Aorta (tissue), 5 donors: ENCODE results near the gene PKNOX2. TPM values are rescaled to one million over a fixed set of nuclear protein-coding genes. Genes with fewer than 3 reads are reported as not detected.

Experiments
- ATAC-seq: fragments of 200-7000 bp; cut with Tn5 transposase; one replicate; pipeline ENCODE4 v1.9.1; 2022; ENCODE audit warnings: moderate library complexity; ENCODE audit not compliant: low FRiP score
- DNase-seq, 2 donors: peaks; one replicate each; pipeline ENCODE4 v3.0.0-alpha.2; 2020
- H3K27ac ChIP-seq, 2 donors: one replicate each; pipeline ENCODE4 v1.5.1; 2013; ENCODE audit warnings: low read length in 2 of 2, mild to moderate bottlenecking in 2 of 2, moderate library complexity in 2 of 2, control low read depth in 1 of 2, inconsistent platforms in 1 of 2, low read depth in 1 of 2
- H3K27me3 ChIP-seq, 2 donors: one replicate each; pipeline ENCODE4 v1.6.1; 2013; ENCODE audit warnings: control low read depth in 1 of 2, low read length in 1 of 2, mild to moderate bottlenecking in 1 of 2, moderate library complexity in 1 of 2; ENCODE audit not compliant: insufficient read depth in 2 of 2, control insufficient read depth in 1 of 2
- H3K36me3 ChIP-seq, 2 donors: one replicate each; pipeline ENCODE4 v1.6.1; 2013; ENCODE audit warnings: control low read depth in 1 of 2, low read length in 1 of 2, mild to moderate bottlenecking in 1 of 2; ENCODE audit not compliant: insufficient read depth in 2 of 2, control insufficient read depth in 1 of 2
- H3K4me1 ChIP-seq, 2 donors: one replicate each; pipeline ENCODE4 v1.6.1; 2013; ENCODE audit warnings: low read length in 2 of 2, control low read depth in 1 of 2, mild to moderate bottlenecking in 1 of 2, moderate library complexity in 1 of 2; ENCODE audit not compliant: insufficient read depth in 2 of 2, control insufficient read depth in 1 of 2
- H3K4me3 ChIP-seq, 2 donors: one replicate each; pipeline ENCODE4 v1.5.1; 2013; ENCODE audit warnings: low read length in 2 of 2, control low read depth in 1 of 2, mild to moderate bottlenecking in 1 of 2
- H3K9me3 ChIP-seq: one replicate; pipeline ENCODE4 v1.6.1; 2013; ENCODE audit warnings: mild to moderate bottlenecking, low read length; ENCODE audit not compliant: control insufficient read depth
- WGBS, 2 donors: extraction: QIAGEN DNeasy Blood & Tissue Kit; methylation state at CpG; one replicate each; pipeline ENCODE4 v1.1.7; 2013; 5-methylcytosine and 5-hydroxymethylcytosine counted together
- intact Hi-C, 2 donors: fragments of 100-400 bp; cut with DNase I; formaldehyde crosslinking; loops; one replicate each; pipeline versions ENCODE4 v1.14.2 to v1.15.0; 2022
- polyA plus RNA-seq, 2 donors: library from polyadenylated mRNA; stranded (reverse); fragments of 200-250 nt; gene quantifications; one replicate each; pipeline ENCODE4 v1.2.3, GENCODE V29; 2013
- total RNA-seq, 2 donors: library from RNA; stranded (reverse); fragmentation: NEBNext Ultra II Directional; extraction: Animal tissue kit (Norgen Biotek cat#: 25700); gene quantifications; one replicate each; pipeline ENCODE4 v1.2.1, GENCODE V29; 2021
- donor health status: healthy with polysubstance abuse.
- donor health status: Bipolar disorder and iron deficiency.
- donor health status: DM: no; HTN: no; CAD: no.
- donor health status: DM: no; HTN: no; CAD: no.
- donor health status: DM: yes; HTN: yes; CAD: no.

PKNOX2 gene
- total and polyA plus RNA-seq, 4 donors: 1.8 to 19.8 (median 5.8) TPM

DNA sequence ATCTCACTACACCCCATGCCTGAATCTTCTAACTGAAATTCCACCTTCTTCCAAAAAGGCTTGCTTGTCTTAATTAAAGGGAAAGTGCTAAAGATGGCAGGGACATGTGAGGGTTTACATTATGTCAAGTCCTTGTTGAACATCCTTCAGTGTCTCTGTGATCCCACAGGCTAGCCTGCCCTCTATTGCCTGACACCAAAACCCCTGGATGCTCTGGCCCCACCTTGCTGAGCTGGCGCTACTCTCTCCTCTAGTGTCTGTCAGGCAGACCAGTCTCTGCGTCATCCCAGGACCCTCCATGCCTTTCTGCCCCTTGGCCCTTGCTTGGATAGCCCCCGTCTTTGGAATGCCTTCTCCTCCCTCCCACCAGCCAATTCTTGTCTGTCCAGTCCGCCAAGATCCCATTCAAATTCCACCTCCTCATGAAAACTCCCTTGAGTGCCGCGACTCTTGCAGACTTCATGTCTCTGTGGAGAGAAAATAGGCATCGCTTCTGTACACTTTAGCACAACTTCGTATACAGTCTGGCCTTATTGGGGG, 69.3 kb downstream of the PKNOX2 start:
- DNase-seq (peak in 1 of 2 donors; percentile 15), ATAC-seq (no peak)
- H3K4me1 ChIP-seq: no peaks in the 10 kb centered on the region
- no peaks in the 10 kb centered on the region for H3K36me3 ChIP-seq
- no peak overlapping the region for H3K4me3 ChIP-seq
- no peak overlapping the region for H3K27ac ChIP-seq
- 75 to 81% methylated on average over 8 of the region's 8 CpGs for WGBS, 2 donors
- intact Hi-C loops: no loop called here
- no peaks in the 10 kb centered on the region for H3K27me3 ChIP-seq
- peaks cover 3% of the 10 kb centered on the region for H3K9me3 ChIP-seq

DNA sequence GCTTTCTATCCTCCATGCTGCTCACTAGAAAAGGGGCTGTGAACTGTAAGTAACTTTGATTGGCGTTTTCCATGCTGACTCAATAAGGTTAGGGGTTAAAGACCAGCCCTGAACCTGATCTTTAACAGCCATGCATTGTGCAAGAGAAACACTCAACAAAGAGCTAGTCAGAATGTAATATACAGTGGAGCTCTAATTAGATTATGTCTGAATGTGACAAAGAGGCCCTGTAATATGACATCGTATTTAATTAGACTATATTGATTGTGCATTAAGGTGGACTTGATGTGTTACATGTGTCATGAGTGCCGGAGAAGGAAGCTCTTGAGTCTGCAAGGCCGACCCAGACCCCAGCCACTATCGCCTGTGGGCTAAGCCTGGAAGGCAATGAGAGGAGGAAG, 70.5 kb downstream of the PKNOX2 start:
- Histone ChIP-seq H3K27me3 (no peaks in the 10 kb centered on the region), H3K36me3 (no peaks in the 10 kb centered on the region), H3K27ac (no peak overlapping the region), H3K4me1 (no peaks in the 10 kb centered on the region), H3K9me3 (peaks cover 3% of the 10 kb centered on the region), H3K4me3 (no peak overlapping the region)
- ATAC-seq: no peak
- 90 to 93% methylated on average over 5 of the region's 5 CpGs for WGBS, 2 donors
- peak in 1 of 2 donors; percentile 16 for DNase-seq
- intact Hi-C loops: no loop called here

DNA sequence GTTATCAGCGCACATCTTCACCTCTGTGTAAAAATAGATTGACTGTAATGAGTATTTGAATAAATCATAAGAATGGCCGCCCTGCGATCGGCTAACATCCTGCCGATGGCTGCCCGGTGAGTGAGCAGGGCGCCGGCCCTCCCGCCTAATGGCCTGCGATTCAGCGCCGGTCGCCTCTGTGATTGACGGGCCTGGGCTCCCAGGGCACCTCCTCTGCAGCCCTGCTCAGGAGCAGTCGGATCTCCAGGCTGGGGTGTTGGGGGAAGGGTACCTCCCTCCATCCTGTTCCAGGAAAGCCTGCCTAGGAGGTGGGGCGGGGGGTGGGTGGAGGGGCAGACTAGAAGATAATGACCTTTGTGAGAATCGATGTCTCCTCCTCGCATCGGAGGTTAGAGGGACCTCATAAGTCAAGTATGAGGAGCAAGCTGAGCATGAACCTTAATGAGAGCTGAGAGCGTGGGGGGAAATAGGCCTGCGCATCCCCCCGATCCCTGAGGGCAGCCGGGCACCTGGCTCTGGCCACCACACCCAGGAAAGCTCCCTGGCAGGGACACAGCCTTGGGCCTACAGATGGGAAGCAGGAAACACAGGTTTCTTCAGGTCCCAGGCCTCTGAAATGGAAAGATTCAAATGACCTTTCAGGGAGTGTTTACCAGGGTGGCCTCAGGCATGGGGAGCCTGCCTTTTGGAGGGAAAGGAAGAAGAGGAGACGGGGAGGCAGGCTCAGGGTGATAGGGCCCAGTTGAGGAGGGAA, 71.7 kb downstream of the PKNOX2 start:
- Histone ChIP-seq H3K4me1 (no peaks in the 10 kb centered on the region), H3K4me3 (no peak overlapping the region), H3K36me3 (no peaks in the 10 kb centered on the region), H3K27ac (no peak overlapping the region), H3K9me3 (peaks cover 3% of the 10 kb centered on the region), H3K27me3 (no peaks in the 10 kb centered on the region)
- WGBS, 2 donors: 83 to 87% methylated on average over 24 of the region's 24 CpGs
- DNase-seq: peak in 1 of 2 donors; percentile 45
- intact Hi-C loops: no loop called here
- ATAC-seq: no peak

GRCh38 chr11:125239585-125240560, 75.3 kb downstream of the PKNOX2 start:
- intact Hi-C loops: no loop called here
- ATAC-seq (no peak), DNase-seq (peak in 1 of 2 donors; percentile 53)
- no peak overlapping the region for H3K4me3 ChIP-seq
- H3K36me3 ChIP-seq: no peaks in the 10 kb centered on the region
- no peaks in the 10 kb centered on the region for H3K27me3 ChIP-seq
- H3K27ac ChIP-seq: no peak overlapping the region
- H3K9me3 ChIP-seq: peaks cover 3% of the 10 kb centered on the region
- WGBS, 2 donors: 87 to 89% methylated on average over 26 of the region's 26 CpGs
- H3K4me1 ChIP-seq: no peaks in the 10 kb centered on the region

GRCh38 chr11:125241104-125241503, 76.6 kb downstream of the PKNOX2 start:
- Histone ChIP-seq H3K4me1 (no peaks in the 10 kb centered on the region), H3K27me3 (no peaks in the 10 kb centered on the region), H3K27ac (no peak overlapping the region), H3K4me3 (no peak overlapping the region), H3K36me3 (no peaks in the 10 kb centered on the region), H3K9me3 (peaks cover 3% of the 10 kb centered on the region)
- ATAC-seq (no peak), DNase-seq (peak in 1 of 2 donors; percentile 16)
- intact Hi-C loops: no loop called here
- 95 to 100% methylated on average over 5 of the region's 5 CpGs for WGBS, 2 donors

DNA sequence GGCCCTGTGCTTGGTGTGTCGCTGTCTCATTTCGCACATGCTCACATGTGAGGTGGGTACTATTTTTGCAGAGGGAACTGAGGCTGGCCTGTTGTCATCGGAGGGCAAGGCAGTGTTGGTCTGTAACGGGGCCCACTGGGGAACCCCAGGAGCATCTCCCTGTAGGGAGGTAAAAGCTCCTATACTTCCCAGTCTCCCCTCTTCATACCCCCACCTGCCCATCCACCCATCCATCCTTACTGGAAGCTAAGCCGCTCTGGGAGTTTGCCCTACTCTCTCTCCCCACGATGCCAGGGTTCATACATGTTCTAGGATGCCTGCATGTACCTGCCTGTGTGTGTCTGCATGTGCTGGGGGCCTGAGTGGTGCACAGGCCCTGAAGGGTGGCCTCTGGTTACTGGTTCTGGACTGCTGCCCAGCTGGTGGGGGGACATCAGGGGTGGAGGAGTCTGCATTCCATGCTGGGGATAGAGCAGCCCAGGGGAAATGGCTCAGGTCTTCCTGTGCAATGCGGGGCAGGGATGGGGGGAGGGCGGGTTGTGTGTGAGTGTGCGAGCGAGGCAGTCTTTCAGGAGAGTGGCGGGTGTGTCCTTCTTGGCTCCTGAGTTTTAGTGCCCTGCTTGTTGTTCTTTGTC, 77.7 kb downstream of the PKNOX2 start:
- Histone ChIP-seq H3K27ac (no peak overlapping the region), H3K27me3 (no peaks in the 10 kb centered on the region), H3K36me3 (no peaks in the 10 kb centered on the region), H3K9me3 (no peaks in the 10 kb centered on the region), H3K4me1 (peaks cover 0 to 5% of the 10 kb centered on the region in 2 donors), H3K4me3 (no peak overlapping the region)
- ATAC-seq (no peak), DNase-seq (peak in 1 of 2 donors; percentile 52)
- 93 to 95% methylated on average over 11 of the region's 11 CpGs for WGBS, 2 donors
- intact Hi-C loops: no loop called here

GRCh38 chr11:125244166-125244565, 79.6 kb downstream of the PKNOX2 start:
- intact Hi-C loops: no loop called here
- peak in 1 of 2 donors; percentile 54 for DNase-seq
- 78 to 80% methylated on average over 4 of the region's 4 CpGs for WGBS, 2 donors
- Histone ChIP-seq H3K4me3 (no peak overlapping the region), H3K4me1 (peaks cover 0 to 5% of the 10 kb centered on the region in 2 donors), H3K27me3 (no peaks in the 10 kb centered on the region), H3K9me3 (no peaks in the 10 kb centered on the region), H3K27ac (no peak overlapping the region), H3K36me3 (no peaks in the 10 kb centered on the region)
- ATAC-seq: no peak

DNA sequence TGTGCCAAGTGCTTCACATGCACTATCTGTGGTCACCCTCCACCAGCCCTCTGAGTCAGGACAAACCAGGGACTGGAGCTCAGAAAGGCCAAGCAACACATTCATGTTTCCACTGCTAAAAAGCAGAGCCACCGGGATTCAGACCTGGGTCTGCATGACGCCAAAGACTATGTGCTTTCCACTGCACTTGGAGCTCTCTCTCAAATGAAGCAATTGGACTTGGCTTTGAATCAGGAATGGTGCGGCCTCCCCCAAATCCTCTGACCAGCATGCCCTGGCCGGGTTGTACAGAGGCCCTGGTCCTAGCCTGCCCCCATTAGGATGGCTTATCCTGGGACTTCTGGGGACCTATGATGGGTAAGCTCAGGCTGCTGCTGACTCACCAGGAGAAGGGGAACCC, 80.7 kb downstream of the PKNOX2 start:
- ATAC-seq (peak; percentile 61), DNase-seq (peak; percentile 52 to 58)
- H3K9me3 ChIP-seq: no peaks in the 10 kb centered on the region
- no peak overlapping the region for H3K4me3 ChIP-seq
- no peaks in the 10 kb centered on the region for H3K36me3 ChIP-seq
- no peak overlapping the region for H3K27ac ChIP-seq
- no peaks in the 10 kb centered on the region for H3K27me3 ChIP-seq
- intact Hi-C loops: no loop called here
- H3K4me1 ChIP-seq: peaks cover 0 to 5% of the 10 kb centered on the region in 2 donors
- WGBS, 2 donors: 20 to 40% methylated on average over 4 of the region's 4 CpGs
